Lower lobe of right lung (tissue), 2 donors: ENCODE results near the gene IL1F10. TPM values are rescaled to one million over a fixed set of nuclear protein-coding genes. Genes with fewer than 3 reads are reported as not detected.

Experiments
- ATAC-seq, 2 donors: fragments of 200-7000 bp; cut with Tn5 transposase; one replicate each; pipeline ENCODE4 v1.9.1; 2020 to 2022; ENCODE audit warnings: mild to moderate bottlenecking in 2 of 2, moderate library complexity in 2 of 2
- DNase-seq: peaks from one replicate; pipeline ENCODE4 v3.0.0-alpha.2; 2020
- H3K27ac ChIP-seq: fragments of 200-600 bp; one replicate; pipeline ENCODE4 v1.8.0; 2022
- H3K27me3 ChIP-seq: fragments of 200-600 bp; one replicate; pipeline ENCODE4 v1.8.0; 2022; ENCODE audit warnings: low read depth
- H3K36me3 ChIP-seq: fragments of 200-600 bp; one replicate; pipeline ENCODE4 v1.8.0; 2022; ENCODE audit warnings: mild to moderate bottlenecking
- H3K4me1 ChIP-seq: fragments of 200-600 bp; one replicate; pipeline ENCODE4 v1.8.0; 2022
- H3K4me3 ChIP-seq: fragments of 200-600 bp; one replicate; pipeline ENCODE4 v1.8.0; 2022; ENCODE audit warnings: mild to moderate bottlenecking
- H3K9me3 ChIP-seq: fragments of 200-600 bp; one replicate; pipeline ENCODE4 v1.8.0; 2022
- CTCF ChIP-seq: fragments of 200-600 bp; IDR thresholded peaks from one replicate; pipeline ENCODE4 v1.8.0; 2022; ENCODE audit warnings: antibody characterized with exemption, mild to moderate bottlenecking
- intact Hi-C: fragments of 100-400 bp; cut with DNase I; formaldehyde crosslinking; loops from one replicate; pipeline ENCODE4 v1.11.0; 2022
- long read RNA-seq: library from polyadenylated mRNA; unstranded; transcript quantifications from one replicate; pipeline ENCODE4 v2.0.0, GENCODE V29; 2021
- total RNA-seq: library from RNA; stranded (reverse); fragmentation: NEBNext Ultra II Directional; extraction: Animal tissue kit (Norgen Biotek cat#: 25700); gene quantifications from one replicate; pipeline ENCODE4 v1.2.1, GENCODE V29; 2021
- donor health status: DM: no; HTN: yes; CAD: no; lungs with severe emphysema.

Gene IL1F10
- not detected for total RNA-seq
- long read RNA-seq, result 0 reads

GRCh38 chr2:113067681-113068080 is at the start of gene IL1F10:
TSS of gene IL1F10 (plus strand) at chr2:113067970. CDS start at chr2:113072739, 4,769 bp downstream.
- intact Hi-C loops, result no loop called here
- H3K4me1 ChIP-seq, result no peaks in the 10 kb centered on the region
- H3K36me3 ChIP-seq, result no peaks in the 10 kb centered on the region
- no peak for ATAC-seq
- H3K27me3 ChIP-seq, result no peaks in the 10 kb centered on the region
- no peak within 1 kb of the TSS for H3K27ac ChIP-seq
- no peak within 1 kb of the TSS for H3K4me3 ChIP-seq
- DNase-seq, result no peak
- no peak for TF ChIP-seq CTCF
- no peaks in the 10 kb centered on the region for H3K9me3 ChIP-seq

- Histone ChIP-seq H3K27me3 (peaks cover 4% of the 10 kb centered on the region), H3K27ac (no peak overlapping the region), H3K4me1 (no peaks in the 10 kb centered on the region), H3K9me3 (no peaks in the 10 kb centered on the region), H3K4me3 (no peak overlapping the region), H3K36me3 (no peaks in the 10 kb centered on the region)
- intact Hi-C loops, result no loop called here
- TF ChIP-seq CTCF, result no peak
- no peak for DNase-seq
- ATAC-seq, result no peak
Observed at GRCh38 chr2:113018509-113018908, 49.3 kb upstream of the IL1F10 start.

GRCh38 chr2:113021312-113021711 is 46.5 kb upstream of the IL1F10 start:
- H3K4me1 ChIP-seq, result no peaks in the 10 kb centered on the region
- DNase-seq, result no peak
- TF ChIP-seq CTCF, result no peak
- no peak overlapping the region for H3K27ac ChIP-seq
- intact Hi-C loops, result no loop called here
- H3K27me3 ChIP-seq, result peaks cover 4% of the 10 kb centered on the region
- H3K4me3 ChIP-seq, result no peak overlapping the region
- H3K9me3 ChIP-seq, result no peaks in the 10 kb centered on the region
- ATAC-seq, result no peak
- no peaks in the 10 kb centered on the region for H3K36me3 ChIP-seq

GRCh38 chr2:113024764-113025163 is 43.0 kb upstream of the IL1F10 start:
- no peak overlapping the region for H3K4me3 ChIP-seq
- no peak for DNase-seq
- no peak overlapping the region for H3K27ac ChIP-seq
- no peaks in the 10 kb centered on the region for H3K36me3 ChIP-seq
- TF ChIP-seq CTCF, result no peak
- intact Hi-C loops, result no loop called here
- no peaks in the 10 kb centered on the region for H3K9me3 ChIP-seq
- no peaks in the 10 kb centered on the region for H3K4me1 ChIP-seq
- ATAC-seq, result no peak
- no peaks in the 10 kb centered on the region for H3K27me3 ChIP-seq

GRCh38 chr2:113025737-113026136 is 42.0 kb upstream of the IL1F10 start:
- Histone ChIP-seq H3K4me3 (no peak overlapping the region), H3K4me1 (no peaks in the 10 kb centered on the region), H3K27ac (no peak overlapping the region), H3K9me3 (no peaks in the 10 kb centered on the region), H3K36me3 (no peaks in the 10 kb centered on the region), H3K27me3 (no peaks in the 10 kb centered on the region)
- DNase-seq (no peak), ATAC-seq (no peak)
- TF ChIP-seq CTCF, result no peak
- intact Hi-C loops, result no loop called here

GRCh38 chr2:113027691-113028090 is 40.1 kb upstream of the IL1F10 start:
- ATAC-seq (no peak), DNase-seq (no peak)
- intact Hi-C loops, result no loop called here
- H3K36me3 ChIP-seq, result no peaks in the 10 kb centered on the region
- H3K9me3 ChIP-seq, result no peaks in the 10 kb centered on the region
- no peaks in the 10 kb centered on the region for H3K4me1 ChIP-seq
- no peak for TF ChIP-seq CTCF
- no peak overlapping the region for H3K4me3 ChIP-seq
- no peaks in the 10 kb centered on the region for H3K27me3 ChIP-seq
- no peak overlapping the region for H3K27ac ChIP-seq
